Measurements from ENCODE around the gene TMEM151B. TPM values are rescaled to one million over a fixed set of nuclear protein-coding genes. Genes with fewer than 3 reads are reported as not detected.

Gene TMEM151B
- total and polyA plus RNA-seq, 2 of the 13 experiments (the other 11 are each of a cell fraction or from before 2014, with no cell fraction given), result not detected

DNA sequence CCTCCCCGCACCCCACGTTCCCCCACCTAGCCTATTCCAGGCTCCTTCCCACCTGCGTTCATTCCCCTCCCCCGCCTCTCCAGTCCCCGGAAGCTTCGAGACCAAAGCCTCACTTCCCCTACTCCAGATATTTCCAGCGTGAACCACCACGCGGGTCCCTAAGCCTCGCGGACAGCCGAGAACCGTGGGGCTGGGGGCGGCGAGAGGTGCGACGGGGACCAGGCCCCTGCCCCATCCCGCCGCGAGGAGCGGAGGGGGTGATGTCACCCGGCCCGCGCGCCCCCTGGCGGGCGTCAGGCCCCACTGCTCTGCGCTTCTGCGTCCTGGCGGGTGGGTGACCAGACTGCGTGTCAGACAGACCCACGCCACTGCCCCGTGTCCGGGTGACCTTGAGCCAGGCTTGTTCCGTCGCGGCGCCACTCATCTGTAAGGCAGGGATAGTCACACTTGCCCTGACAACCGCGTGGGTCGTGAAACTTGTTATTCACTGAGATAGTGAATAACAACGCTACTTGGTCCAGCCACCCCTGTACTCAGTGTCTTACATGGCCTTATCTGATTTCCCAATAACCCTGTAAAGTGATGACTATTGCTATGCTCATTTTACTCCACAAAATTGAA, 32.3 kb upstream of the TMEM151B start (continued):
- TF ChIP-seq, protein P1, sequence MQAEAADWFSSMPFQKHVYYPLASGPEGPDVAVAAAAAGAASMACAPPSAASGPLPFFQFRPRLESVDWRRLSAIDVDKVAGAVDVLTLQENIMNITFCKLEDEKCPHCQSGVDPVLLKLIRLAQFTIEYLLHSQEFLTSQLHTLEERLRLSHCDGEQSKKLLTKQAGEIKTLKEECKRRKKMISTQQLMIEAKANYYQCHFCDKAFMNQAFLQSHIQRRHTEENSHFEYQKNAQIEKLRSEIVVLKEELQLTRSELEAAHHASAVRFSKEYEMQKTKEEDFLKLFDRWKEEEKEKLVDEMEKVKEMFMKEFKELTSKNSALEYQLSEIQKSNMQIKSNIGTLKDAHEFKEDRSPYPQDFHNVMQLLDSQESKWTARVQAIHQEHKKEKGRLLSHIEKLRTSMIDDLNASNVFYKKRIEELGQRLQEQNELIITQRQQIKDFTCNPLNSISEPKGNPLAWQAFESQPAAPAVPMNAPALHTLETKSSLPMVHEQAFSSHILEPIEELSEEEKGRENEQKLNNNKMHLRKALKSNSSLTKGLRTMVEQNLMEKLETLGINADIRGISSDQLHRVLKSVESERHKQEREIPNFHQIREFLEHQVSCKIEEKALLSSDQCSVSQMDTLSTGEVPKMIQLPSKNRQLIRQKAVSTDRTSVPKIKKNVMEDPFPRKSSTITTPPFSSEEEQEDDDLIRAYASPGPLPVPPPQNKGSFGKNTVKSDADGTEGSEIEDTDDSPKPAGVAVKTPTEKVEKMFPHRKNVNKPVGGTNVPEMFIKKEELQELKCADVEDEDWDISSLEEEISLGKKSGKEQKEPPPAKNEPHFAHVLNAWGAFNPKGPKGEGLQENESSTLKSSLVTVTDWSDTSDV (CRISPR knock-in tag; IDR thresholded peaks at IDR 0.05), result no peak
- TF ChIP-seq ZNF12 (CRISPR knock-in tag; IDR thresholded peaks at IDR 0.05), result no peak
- peak; percentile 75 for TF ChIP-seq CREB1 (IDR thresholded peaks at IDR 0.05)
- no peak; the same call in 1 of the 2 replicates for TF ChIP-seq CREB1 (CRISPR knock-in tag; IDR thresholded peaks at IDR 0.05)
- no peak for TF ChIP-seq ZNF296 (CRISPR knock-in tag; conservative IDR thresholded peaks at IDR 0.05)
- no peak for TF ChIP-seq MBNL3 (CRISPR knock-in tag; conservative IDR thresholded peaks at IDR 0.05)
- no peak for TF ChIP-seq KLF15 (CRISPR knock-in tag; IDR thresholded peaks at IDR 0.05; ENCODE audit: borderline replicate concordance)
- peak; percentile 80 for TF ChIP-seq TBX2 (CRISPR knock-in tag; IDR thresholded peaks at IDR 0.05; ENCODE audit: borderline replicate concordance)
- TF ChIP-seq ZNF10 (CRISPR knock-in tag; IDR thresholded peaks at IDR 0.05; ENCODE audit: borderline replicate concordance, low read depth), result no peak
- TF ChIP-seq, protein P2, sequence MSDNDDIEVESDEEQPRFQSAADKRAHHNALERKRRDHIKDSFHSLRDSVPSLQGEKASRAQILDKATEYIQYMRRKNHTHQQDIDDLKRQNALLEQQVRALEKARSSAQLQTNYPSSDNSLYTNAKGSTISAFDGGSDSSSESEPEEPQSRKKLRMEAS (IDR thresholded peaks at IDR 0.05), result no peak; the same call in none of the 2 replicates
- TF ChIP-seq, protein P3, sequence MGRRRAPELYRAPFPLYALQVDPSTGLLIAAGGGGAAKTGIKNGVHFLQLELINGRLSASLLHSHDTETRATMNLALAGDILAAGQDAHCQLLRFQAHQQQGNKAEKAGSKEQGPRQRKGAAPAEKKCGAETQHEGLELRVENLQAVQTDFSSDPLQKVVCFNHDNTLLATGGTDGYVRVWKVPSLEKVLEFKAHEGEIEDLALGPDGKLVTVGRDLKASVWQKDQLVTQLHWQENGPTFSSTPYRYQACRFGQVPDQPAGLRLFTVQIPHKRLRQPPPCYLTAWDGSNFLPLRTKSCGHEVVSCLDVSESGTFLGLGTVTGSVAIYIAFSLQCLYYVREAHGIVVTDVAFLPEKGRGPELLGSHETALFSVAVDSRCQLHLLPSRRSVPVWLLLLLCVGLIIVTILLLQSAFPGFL (CRISPR knock-in tag; IDR thresholded peaks at IDR 0.05), result no peak
- TF ChIP-seq KDM5A (IDR thresholded peaks at IDR 0.05; ENCODE audit: borderline replicate concordance, low read length), result peak; percentile 75; the same call in 1 of the 2 replicates
- TF ChIP-seq SP1 (IDR thresholded peaks at IDR 0.05), result no peak
- no peak; the same call in none of the 2 replicates for TF ChIP-seq SP1 (CRISPR knock-in tag; IDR thresholded peaks at IDR 0.05)
- no peak for TF ChIP-seq NFKBIZ (CRISPR knock-in tag; IDR thresholded peaks at IDR 0.05)
- 0 out of 2 replicates have a peak, but pooled peaks have one; percentile 45 for TF ChIP-seq ZNF362 (CRISPR knock-in tag; IDR thresholded peaks at IDR 0.05; ENCODE audit: borderline replicate concordance)
- TF ChIP-seq REXO4 (CRISPR knock-in tag; IDR thresholded peaks at IDR 0.05; ENCODE audit: borderline replicate concordance), result no peak
- peak; percentile 52; the same call in 1 of the 2 replicates for TF ChIP-seq ISL2 (CRISPR knock-in tag; IDR thresholded peaks at IDR 0.05)
- peak; percentile 90 for TF ChIP-seq ZGPAT (CRISPR knock-in tag; IDR thresholded peaks at IDR 0.05)
- no peak for TF ChIP-seq IRX3 (CRISPR knock-in tag; IDR thresholded peaks at IDR 0.05; ENCODE audit: borderline replicate concordance, low read depth)
- TF ChIP-seq ZFX (CRISPR knock-in tag; IDR thresholded peaks at IDR 0.05; ENCODE audit: low read depth), result peak; percentile 92
- no peak for TF ChIP-seq SIN3B (IDR thresholded peaks at IDR 0.05; ENCODE audit: low read length)
- TF ChIP-seq RFX5 (IDR thresholded peaks at IDR 0.05; ENCODE audit: low read depth, low read length), result no peak
- peak; percentile 89 for TF ChIP-seq ZNF607 (CRISPR knock-in tag; IDR thresholded peaks at IDR 0.05; ENCODE audit: borderline replicate concordance)
- TF ChIP-seq ZBTB42 (CRISPR knock-in tag; IDR thresholded peaks at IDR 0.05), result peak; percentile 79; the same call in 1 of the 2 replicates
- no peak for TF ChIP-seq ZKSCAN1 (IDR thresholded peaks at IDR 0.05; ENCODE audit: low read length)

Data from HepG2 (cell line).